Colonic mucosa (tissue), 4 donors: ENCODE results near the gene AIMP2. TPM values are rescaled to one million over a fixed set of nuclear protein-coding genes. Genes with fewer than 3 reads are reported as not detected.
A peak's percentile ranks its signal among the peaks of the same experiment; 100 is the strongest.
"Not testable (repeated sequence)": the region's sequence is repeated elsewhere in the genome, so short reads cannot be mapped to it uniquely, and the experiment has no call there.

Experiments used
- DNase-seq: peaks from one replicate; pipeline ENCODE4 v3.0.0-alpha.2; 2020
- H3K27ac ChIP-seq: fragments of 200-600 bp; one replicate; pipeline ENCODE4 v1.8.0; 2021
- H3K27me3 ChIP-seq: fragments of 200-600 bp; one replicate; pipeline ENCODE4 v1.8.0; 2021
- H3K36me3 ChIP-seq: fragments of 200-600 bp; one replicate; pipeline ENCODE4 v1.8.0; 2021
- H3K4me1 ChIP-seq: fragments of 200-600 bp; one replicate; pipeline ENCODE4 v1.8.0; 2021; ENCODE audit warnings: mild to moderate bottlenecking
- H3K4me3 ChIP-seq: fragments of 200-600 bp; one replicate; pipeline ENCODE4 v1.8.0; 2021
- H3K9ac ChIP-seq, 2 donors: one replicate each; pipeline ENCODE4 v1.7.0; 2013; ENCODE audit warnings: control low read depth in 2 of 2, low read depth in 2 of 2, low read length in 2 of 2
- H3K9me3 ChIP-seq: fragments of 200-600 bp; one replicate; pipeline ENCODE4 v1.8.0; 2021
- CTCF ChIP-seq: fragments of 200-600 bp; IDR thresholded peaks from one replicate; pipeline ENCODE4 v1.8.0; 2022; ENCODE audit warnings: antibody characterized with exemption, mild to moderate bottlenecking
- intact Hi-C: fragments of 100-400 bp; cut with DNase I; formaldehyde crosslinking; loops from one replicate; pipeline ENCODE4 v1.14.1; 2022
- total RNA-seq, 2 donors: library from RNA; stranded (reverse); fragmentation: NEBNext Ultra II Directional in 1 of 2; extraction: Animal tissue kit (Norgen Biotek cat#: 25700) in 1 of 2; gene quantifications; one replicate each; pipeline ENCODE4 v1.2.1, GENCODE V29; 2021
- donor health status: healthy.
- donor health status: DM: no; HTN: no; CAD: no.
- donor health status: DM: no; HTN: no; CAD: no.

Gene AIMP2
- 10 to 100 TPM; 31.8 to 60.3 TPM for total RNA-seq

- intact Hi-C loops: no loop called here
- H3K4me1 ChIP-seq: peaks cover 3% of the 10 kb centered on the region
Measured at GRCh38 chr7:6008668-6009611, at the start of gene AIMP2, which contains the start of gene PMS2. Gene AIMP2, plus strand, starts transcription at chr7:6009272. Its CDS starts 92 bp downstream, at chr7:6009364. Gene PMS2, minus strand, starts transcription at chr7:6009049. Its CDS starts 30 bp downstream, at chr7:6009019.

GRCh38 chr7:5963205-5963604 is 45.9 kb upstream of the AIMP2 start:
- H3K4me3 ChIP-seq, H3K4me1 ChIP-seq, H3K27me3 ChIP-seq, H3K9me3 ChIP-seq, intact Hi-C loops, DNase-seq, H3K27ac ChIP-seq, H3K36me3 ChIP-seq, H3K9ac ChIP-seq: not testable (repeated sequence)

More at GRCh38 chr7:6008668-6009611, at the start of gene AIMP2, which contains the start of gene PMS2:
- DNase-seq: peak; percentile 100
- peak within 1 kb of the TSS; percentile 79 for H3K27ac ChIP-seq
- no peaks in the 10 kb centered on the region for H3K9me3 ChIP-seq
- H3K9ac ChIP-seq: peak within 1 kb of the TSS; percentile 79 to 88
- TF ChIP-seq CTCF: no peak
- no peaks in the 10 kb centered on the region for H3K27me3 ChIP-seq
- no peaks in the 10 kb centered on the region for H3K36me3 ChIP-seq
- H3K4me3 ChIP-seq: peak within 1 kb of the TSS; percentile 57

- H3K27ac ChIP-seq: not testable (repeated sequence)
Measured at GRCh38 chr7:5963810-5964209, 45.3 kb upstream of the AIMP2 start.

GRCh38 chr7:5970347-5970911 is 38.6 kb upstream of the AIMP2 start, which contains the start of gene RSPH10B:
Gene RSPH10B, minus strand, starts transcription at chr7:5970689. Its CDS starts 3,573 bp downstream, at chr7:5967116.
- H3K9ac ChIP-seq, H3K4me3 ChIP-seq, intact Hi-C loops, H3K9me3 ChIP-seq, H3K27me3 ChIP-seq, DNase-seq, H3K4me1 ChIP-seq, H3K36me3 ChIP-seq, H3K27ac ChIP-seq: not testable (repeated sequence)

More at GRCh38 chr7:5963810-5964209, 45.3 kb upstream of the AIMP2 start:
- DNase-seq, H3K4me3 ChIP-seq, intact Hi-C loops, H3K9ac ChIP-seq, H3K27me3 ChIP-seq, H3K4me1 ChIP-seq, H3K9me3 ChIP-seq, H3K36me3 ChIP-seq: not testable (repeated sequence)

GRCh38 chr7:5973580-5973979 is 35.5 kb upstream of the AIMP2 start:
- H3K27ac ChIP-seq, H3K4me1 ChIP-seq, intact Hi-C loops, H3K36me3 ChIP-seq, H3K27me3 ChIP-seq, H3K9me3 ChIP-seq, H3K9ac ChIP-seq, DNase-seq, H3K4me3 ChIP-seq: not testable (repeated sequence)

GRCh38 chr7:5979680-5980314 is 29.3 kb upstream of the AIMP2 start:
- H3K27ac ChIP-seq, H3K4me1 ChIP-seq, H3K9me3 ChIP-seq, H3K4me3 ChIP-seq, DNase-seq, H3K9ac ChIP-seq, H3K27me3 ChIP-seq, H3K36me3 ChIP-seq, intact Hi-C loops: not testable (repeated sequence)

GRCh38 chr7:5987061-5987460 is 22.0 kb upstream of the AIMP2 start:
- DNase-seq: not testable (repeated sequence)

GRCh38 chr7:5997210-5997808 is 11.8 kb upstream of the AIMP2 start:
- no peak overlapping the region for H3K27ac ChIP-seq

More at GRCh38 chr7:5987061-5987460, 22.0 kb upstream of the AIMP2 start:
- H3K36me3 ChIP-seq, H3K9me3 ChIP-seq, H3K4me1 ChIP-seq, H3K9ac ChIP-seq, H3K4me3 ChIP-seq, intact Hi-C loops, H3K27me3 ChIP-seq, H3K27ac ChIP-seq: not testable (repeated sequence)

More at GRCh38 chr7:5997210-5997808, 11.8 kb upstream of the AIMP2 start:
- peak; percentile 58 for TF ChIP-seq CTCF
- no peaks in the 10 kb centered on the region for H3K4me1 ChIP-seq
- peak; percentile 53 for DNase-seq
- H3K27me3 ChIP-seq: no peaks in the 10 kb centered on the region
- H3K4me3 ChIP-seq: no peak overlapping the region
- H3K36me3 ChIP-seq: no peaks in the 10 kb centered on the region
- H3K9ac ChIP-seq: no peak overlapping the region
- no peaks in the 10 kb centered on the region for H3K9me3 ChIP-seq
- intact Hi-C loops: loop anchor here (5.0 kb wide), 1 partner anchor 325 kb away; no protein-coding TSS in a partner anchor
